A673 (cell line): ENCODE results near the gene PMEPA1.

Experiments
- CTCF ChIP-seq: fragments of 300-800, 200-600 bp; sonication (generic); conservative IDR thresholded peaks from 2 replicates; pipeline ENCODE4 v1.5.1; 2017; ENCODE audit warnings: low read depth, mild to moderate bottlenecking, antibody characterized with exemption, low read length, moderate library complexity, mixed read lengths
- EZH2 ChIP-seq: fragments of 200-600 bp; sonication (generic); IDR thresholded peaks from 2 replicates; pipeline ENCODE4 v1.6.1; 2017; ENCODE audit warnings: borderline replicate concordance, low read depth, mild to moderate bottlenecking, mixed read lengths, antibody characterized with exemption, low read length; ENCODE audit not compliant: poor library complexity, severe bottlenecking

GRCh38 chr20:57744206-57744605 is 34.4 kb upstream of the PMEPA1 start:
- TF ChIP-seq CTCF (no peak), EZH2 (no peak)
